ENCODE data around the gene PTPRD. TPM values are rescaled to one million over a fixed set of nuclear protein-coding genes. Genes with fewer than 3 reads are reported as not detected.

PTPRD gene
- total RNA-seq, 2 donors from 2014 or later, result 19.6 to 101 TPM

GRCh38 chr9:8270235-8270634, 2342.6 kb downstream of the PTPRD start:
- peaks cover 8 to 40% of the 10 kb centered on the region in 2 donors for H3K4me1 ChIP-seq (ENCODE audit: control insufficient read depth in 1 of 2, low read depth in 2 of 2)
- ATAC-seq (ENCODE audit: insufficient number of reproducible peaks, low FRiP score, low read depth) (no peak), DNase-seq (ENCODE audit: low spot score) (no peak)
- H3K36me3 ChIP-seq, result no peaks in the 10 kb centered on the region
- no peaks in the 10 kb centered on the region for H3K9me3 ChIP-seq
- no peak overlapping the region for H3K27ac ChIP-seq
- no peak for TF ChIP-seq CTCF (IDR thresholded peaks at IDR 0.05)
- H3K4me3 ChIP-seq, result no peak overlapping the region
- no peaks in the 10 kb centered on the region for H3K27me3 ChIP-seq (replicated peaks; ENCODE audit: insufficient read depth)

- H3K27ac ChIP-seq, result no peak overlapping the region
- ATAC-seq (ENCODE audit: insufficient number of reproducible peaks, low FRiP score, low read depth) (no peak), DNase-seq (ENCODE audit: low spot score) (no peak)
- no peaks in the 10 kb centered on the region for H3K27me3 ChIP-seq (replicated peaks; ENCODE audit: insufficient read depth)
- H3K4me1 ChIP-seq (ENCODE audit: control insufficient read depth in 1 of 2, low read depth in 2 of 2), result peaks cover 8 to 49% of the 10 kb centered on the region in 2 donors
- no peaks in the 10 kb centered on the region for H3K36me3 ChIP-seq
- H3K4me3 ChIP-seq, result no peak overlapping the region
- TF ChIP-seq CTCF (IDR thresholded peaks at IDR 0.05), result no peak
- no peaks in the 10 kb centered on the region for H3K9me3 ChIP-seq
Observed at GRCh38 chr9:8268881-8269280, 2343.9 kb downstream of the PTPRD start.

- H3K27ac ChIP-seq, result no peak overlapping the region
- H3K27me3 ChIP-seq (replicated peaks; ENCODE audit: insufficient read depth), result no peaks in the 10 kb centered on the region
- H3K4me1 ChIP-seq (ENCODE audit: control insufficient read depth in 1 of 2, low read depth in 2 of 2), result peaks cover 9 to 53% of the 10 kb centered on the region in 2 donors
- TF ChIP-seq CTCF (IDR thresholded peaks at IDR 0.05), result no peak
- H3K36me3 ChIP-seq, result no peaks in the 10 kb centered on the region
- DNase-seq (ENCODE audit: low spot score) (no peak), ATAC-seq (ENCODE audit: insufficient number of reproducible peaks, low FRiP score, low read depth) (no peak)
- H3K4me3 ChIP-seq, result no peak overlapping the region
- H3K9me3 ChIP-seq, result no peaks in the 10 kb centered on the region
Observed at GRCh38 chr9:8268216-8268878, 2344.5 kb downstream of the PTPRD start.

GRCh38 chr9:8267636-8268035, 2345.2 kb downstream of the PTPRD start:
- Histone ChIP-seq H3K27me3 (replicated peaks; ENCODE audit: insufficient read depth) (no peaks in the 10 kb centered on the region), H3K36me3 (no peaks in the 10 kb centered on the region), H3K27ac (no peak overlapping the region), H3K4me1 (ENCODE audit: control insufficient read depth in 1 of 2, low read depth in 2 of 2) (peaks cover 14 to 60% of the 10 kb centered on the region in 2 donors), H3K4me3 (no peak overlapping the region), H3K9me3 (no peaks in the 10 kb centered on the region)
- no peak for DNase-seq (ENCODE audit: low spot score)
- no peak for ATAC-seq (ENCODE audit: insufficient number of reproducible peaks, low FRiP score, low read depth)
- TF ChIP-seq CTCF (IDR thresholded peaks at IDR 0.05), result no peak

GRCh38 chr9:8266861-8267260, 2345.9 kb downstream of the PTPRD start:
- TF ChIP-seq CTCF (IDR thresholded peaks at IDR 0.05), result no peak
- no peaks in the 10 kb centered on the region for H3K27me3 ChIP-seq (replicated peaks; ENCODE audit: insufficient read depth)
- H3K4me1 ChIP-seq (ENCODE audit: control insufficient read depth in 1 of 2, low read depth in 2 of 2), result peaks cover 16 to 67% of the 10 kb centered on the region in 2 donors
- no peaks in the 10 kb centered on the region for H3K9me3 ChIP-seq
- ATAC-seq (ENCODE audit: insufficient number of reproducible peaks, low FRiP score, low read depth) (no peak), DNase-seq (ENCODE audit: low spot score) (no peak)
- H3K27ac ChIP-seq, result no peak overlapping the region
- no peaks in the 10 kb centered on the region for H3K36me3 ChIP-seq
- no peak overlapping the region for H3K4me3 ChIP-seq
